GM21737 (cell line): Measurements from ENCODE around the gene RTN4RL2.
"Not testable (repeated sequence)": the region's sequence is repeated elsewhere in the genome, so short reads cannot be mapped to it uniquely, and the experiment has no call there.

Experiments
- ATAC-seq: cut with Tn5 transposase; IDR thresholded peaks from one replicate; pipeline ENCODE4 v1.9.1; 2021; ENCODE audit warnings: mild to moderate bottlenecking, moderate library complexity; ENCODE audit not compliant: unreplicated experiment

The RTN4RL2 gene

DNA sequence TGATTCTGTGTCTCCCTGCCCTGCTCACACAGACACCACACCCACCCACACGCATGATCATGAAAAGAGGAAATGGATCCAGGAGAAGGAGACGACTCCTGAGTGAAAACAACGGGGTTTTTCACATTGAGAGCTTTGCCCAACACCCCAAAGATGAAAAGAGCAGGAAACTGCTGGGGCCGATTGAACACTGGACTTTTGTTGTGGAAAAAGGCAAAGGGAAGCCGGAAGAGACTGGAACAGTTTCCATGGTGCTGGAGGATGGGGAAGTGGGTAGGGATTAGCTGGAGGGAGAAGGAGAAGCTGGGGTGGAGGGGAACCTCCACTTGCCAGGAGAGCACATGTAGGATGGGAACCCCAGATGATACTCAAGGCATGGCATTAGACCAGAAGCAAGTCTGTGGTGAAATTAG is 28.2 kb upstream of the RTN4RL2 start:
- ATAC-seq, result no peak

DNA sequence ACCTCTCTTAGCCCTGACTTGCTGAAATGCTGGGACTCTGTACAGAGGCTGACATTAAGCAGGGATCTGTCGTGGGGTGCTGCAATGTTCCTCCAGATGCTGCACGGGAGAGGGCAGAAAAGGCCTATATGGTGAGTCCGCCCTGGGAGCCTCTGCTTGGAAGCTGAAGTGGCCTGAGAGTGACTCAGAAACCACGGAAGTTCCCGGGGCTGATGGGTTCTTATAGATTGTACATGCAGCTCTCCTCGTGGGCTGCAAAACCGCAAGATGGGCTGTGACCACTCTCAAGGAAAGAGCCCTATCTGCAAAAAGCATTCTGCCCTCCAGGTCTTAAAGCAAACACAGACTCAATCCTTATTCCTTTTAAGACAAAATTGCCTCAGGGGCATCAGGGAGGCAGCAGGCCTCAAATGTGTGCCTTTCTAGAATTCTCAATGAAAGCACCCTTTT is 27.6 kb upstream of the RTN4RL2 start:
- no peak for ATAC-seq

DNA sequence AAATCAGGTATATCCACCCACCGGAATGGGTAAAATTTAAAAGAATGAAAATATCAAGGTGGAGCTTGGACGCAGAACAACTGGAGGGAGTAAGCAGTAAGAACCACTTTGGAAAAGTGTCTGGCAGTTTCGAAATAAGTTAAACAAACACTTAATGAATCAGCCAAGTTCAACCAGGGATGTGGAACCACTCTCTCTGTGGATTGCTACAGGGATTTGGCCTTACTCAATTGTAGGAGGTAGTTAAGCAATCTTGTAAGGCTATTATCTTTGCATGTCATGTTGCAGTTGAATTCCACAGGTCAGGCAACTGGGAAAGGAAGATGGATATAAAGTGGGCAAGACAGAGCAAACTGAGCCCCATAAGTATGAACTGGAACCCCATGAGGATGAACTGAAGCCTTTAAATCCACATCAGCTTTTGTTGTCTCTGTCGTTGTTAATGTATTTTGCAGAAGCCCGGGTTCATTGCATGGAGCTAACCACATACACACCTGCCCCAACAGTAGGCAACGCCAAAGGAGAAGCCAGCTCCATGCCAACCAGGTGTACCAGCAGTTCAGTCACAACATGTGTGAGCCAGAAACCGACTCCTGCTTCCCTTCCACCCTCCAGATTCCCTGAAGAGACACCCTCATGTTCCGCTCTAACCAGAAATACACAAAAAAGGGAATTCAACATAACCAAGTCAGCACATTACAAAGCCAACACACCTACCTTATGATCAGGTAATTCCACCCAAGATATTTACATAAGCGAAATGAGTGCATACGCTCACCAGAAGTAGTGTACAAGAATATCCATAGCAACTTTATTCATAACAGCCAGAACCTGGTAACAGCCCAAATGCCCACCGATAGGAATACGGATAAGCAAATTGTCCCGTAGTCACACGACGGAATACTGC is 25.4 kb upstream of the RTN4RL2 start:
- no peak for ATAC-seq

DNA sequence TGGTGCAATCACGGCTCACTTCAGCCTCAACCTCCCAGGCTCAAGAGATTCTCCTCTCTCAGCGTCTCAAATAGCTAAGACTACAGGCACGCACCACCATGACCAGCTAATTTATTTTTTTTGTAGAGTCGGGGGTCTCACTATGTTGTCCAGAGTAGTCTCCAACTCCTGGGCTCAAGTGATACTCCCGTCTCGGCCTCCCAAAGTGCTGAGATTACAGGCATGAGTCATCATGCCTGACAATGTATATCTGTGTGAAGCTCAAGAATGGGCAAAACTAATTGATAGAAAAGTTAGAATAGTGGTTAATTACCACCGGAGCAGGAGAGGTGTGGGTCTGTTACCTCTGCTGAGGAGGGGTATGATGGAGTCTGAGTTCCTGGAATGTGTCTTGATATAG is 24.3 kb upstream of the RTN4RL2 start:
- no peak for ATAC-seq

DNA sequence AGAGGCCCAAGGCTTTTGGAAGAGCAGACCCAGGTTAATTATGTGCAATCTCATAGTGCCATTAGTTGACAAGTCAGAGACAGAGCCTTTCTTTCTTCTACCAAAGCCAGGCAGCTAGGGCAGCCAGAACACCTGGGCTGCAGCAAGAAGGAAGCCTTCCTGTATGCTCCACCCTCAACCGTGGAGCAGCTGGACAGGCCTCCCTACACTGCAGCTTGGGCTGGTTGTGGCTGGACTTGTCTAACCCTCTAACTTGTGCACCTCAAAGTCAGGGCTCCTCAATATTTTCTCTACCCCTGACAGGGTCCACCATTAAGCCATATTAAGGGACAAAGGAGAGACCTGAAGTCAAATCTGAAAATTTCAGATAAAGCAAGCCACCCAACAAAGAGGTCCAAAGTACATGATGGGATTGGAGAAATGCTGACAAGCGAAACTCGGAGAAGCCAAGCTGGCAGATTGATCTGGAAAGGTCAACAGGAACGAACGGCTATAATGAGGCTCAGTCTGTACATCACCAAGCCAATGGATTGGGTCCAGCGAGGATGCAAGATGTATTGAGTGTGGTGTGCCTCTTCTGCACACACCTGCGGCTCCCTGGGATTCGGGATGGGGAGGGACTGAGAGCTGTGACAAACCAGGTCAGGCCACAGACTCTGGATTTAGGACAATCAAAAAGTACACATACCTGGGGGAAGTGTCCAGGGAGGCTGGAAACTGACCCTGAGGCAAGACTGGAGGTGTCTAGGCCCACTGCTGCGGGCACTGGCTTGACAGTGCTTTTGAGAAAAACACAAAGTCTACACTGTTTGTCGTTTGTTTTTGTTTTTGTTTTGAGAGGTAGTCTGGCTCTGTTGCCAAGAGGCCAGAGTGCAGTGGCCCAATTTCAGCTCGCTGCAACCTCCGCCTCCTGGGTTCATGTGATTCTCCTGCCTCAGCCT is 21.7 kb upstream of the RTN4RL2 start:
- no peak for ATAC-seq

DNA sequence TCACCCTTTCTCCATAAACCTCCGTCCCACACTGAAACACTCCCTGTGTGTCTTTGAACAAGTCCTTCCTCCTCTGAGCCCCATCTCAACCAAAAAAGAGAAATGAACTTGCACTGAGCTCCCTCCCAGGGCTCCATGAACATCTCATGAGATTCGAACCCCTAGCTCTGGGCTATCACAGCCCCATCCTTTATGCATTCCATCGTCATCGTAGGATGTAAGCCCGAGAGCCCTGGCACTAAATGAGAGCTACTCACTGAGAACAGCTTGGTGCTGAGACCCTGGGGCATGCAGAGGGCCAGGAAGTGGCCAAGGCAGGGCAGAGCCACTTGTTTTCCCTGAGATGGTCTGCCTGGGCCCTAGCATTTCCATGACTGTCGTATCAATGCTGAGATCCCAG is 20.5 kb upstream of the RTN4RL2 start:
- ATAC-seq, result no peak

DNA sequence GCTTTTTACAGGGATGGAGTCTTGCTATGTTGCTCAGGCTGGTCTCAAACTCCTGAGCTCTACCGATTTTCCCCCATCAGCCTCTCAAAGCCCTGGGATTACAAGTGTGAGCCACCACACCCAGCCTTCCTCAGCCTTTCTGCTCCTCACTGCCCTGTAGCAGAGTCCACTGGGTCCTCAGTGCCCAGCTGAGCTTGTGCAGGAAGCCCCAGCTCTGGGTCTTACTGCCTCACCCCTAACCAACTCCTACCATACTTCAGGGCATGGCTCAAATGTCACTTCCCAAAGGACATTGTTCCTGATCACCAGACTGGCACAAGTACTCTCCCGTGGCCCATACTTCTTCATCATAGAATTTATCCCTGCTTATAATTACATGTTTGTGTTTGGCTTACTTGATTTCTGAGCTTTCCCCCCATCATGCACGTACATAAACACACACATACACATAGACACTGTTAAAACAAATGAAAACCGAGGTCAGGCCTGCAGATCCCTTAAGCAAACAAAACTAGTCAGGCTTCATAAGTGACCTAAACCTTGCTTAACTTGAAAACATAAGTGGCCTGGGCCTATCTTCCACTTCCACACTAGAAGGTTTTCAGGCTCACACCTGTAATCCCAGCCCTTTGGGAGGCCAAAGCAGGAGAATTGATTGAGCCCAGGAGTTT is 19.4 kb upstream of the RTN4RL2 start:
- ATAC-seq, result no peak

DNA sequence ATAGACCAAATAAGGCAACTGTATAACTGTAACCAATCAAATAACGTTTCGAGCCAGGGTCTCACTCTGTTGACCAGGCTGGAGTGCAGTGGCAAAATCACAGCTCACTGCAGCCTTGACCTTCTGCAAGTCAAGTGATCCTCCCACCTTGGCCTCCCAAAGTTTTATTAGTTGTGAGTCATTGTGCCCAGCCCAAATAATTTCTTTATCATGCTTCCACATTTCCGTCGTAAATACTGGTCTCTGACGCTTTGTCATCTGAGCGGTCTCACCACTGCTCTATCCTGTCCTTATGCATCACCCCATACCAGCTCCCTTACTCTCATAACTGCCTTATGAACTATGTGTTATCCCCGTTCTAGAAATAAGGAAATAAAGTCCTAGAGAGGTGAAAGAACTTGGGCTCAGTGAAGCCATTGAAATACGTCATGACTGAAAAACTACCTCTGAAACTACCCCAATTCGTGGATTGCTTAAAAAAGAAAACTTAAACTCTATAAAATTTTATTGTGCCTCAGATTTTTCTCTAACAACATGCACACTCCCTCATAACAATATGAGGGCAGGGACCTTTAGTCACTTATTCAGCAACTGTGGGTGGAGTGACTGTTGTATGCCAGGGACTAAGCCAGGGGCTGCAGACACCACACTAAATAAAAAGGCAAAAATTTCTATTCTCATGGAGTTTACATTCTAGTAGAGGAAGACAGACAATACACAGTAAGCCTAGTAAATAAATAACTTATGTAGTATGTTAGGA is 15.8 kb upstream of the RTN4RL2 start:
- no peak for ATAC-seq

DNA sequence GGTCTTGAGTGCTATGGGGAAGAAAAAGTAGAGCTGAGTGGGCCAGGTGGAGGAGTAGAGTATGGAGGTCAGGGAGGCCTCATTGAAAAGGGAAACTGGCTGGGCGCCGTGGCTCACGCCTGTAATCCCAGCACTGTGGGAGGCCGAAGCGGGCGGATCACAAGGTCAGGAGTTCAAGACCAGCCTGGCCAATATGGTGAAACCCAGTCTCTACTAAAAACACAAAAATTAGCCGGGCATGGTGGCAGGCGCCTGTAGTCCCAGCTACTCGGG is 15.3 kb upstream of the RTN4RL2 start:
- ATAC-seq, result not testable (repeated sequence)

DNA sequence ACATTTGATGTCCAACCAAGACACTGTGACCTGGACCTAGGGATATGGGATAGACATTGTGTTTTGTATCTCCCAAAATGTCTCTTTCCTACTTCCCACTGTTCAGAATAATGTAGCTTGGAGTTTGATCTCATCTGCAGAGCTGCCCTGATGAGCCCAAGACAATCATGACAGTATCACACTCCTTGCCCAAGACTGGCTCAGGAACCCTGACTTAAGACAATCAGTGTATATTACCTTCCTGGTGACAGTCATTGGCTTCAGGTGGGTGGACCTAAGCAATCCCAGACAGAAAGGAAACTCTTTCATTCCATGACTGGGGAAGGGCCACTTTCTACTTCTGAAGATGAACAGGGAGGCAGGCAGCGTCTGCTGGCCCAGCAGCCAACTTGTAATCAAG is 14.3 kb upstream of the RTN4RL2 start:
- no peak for ATAC-seq

DNA sequence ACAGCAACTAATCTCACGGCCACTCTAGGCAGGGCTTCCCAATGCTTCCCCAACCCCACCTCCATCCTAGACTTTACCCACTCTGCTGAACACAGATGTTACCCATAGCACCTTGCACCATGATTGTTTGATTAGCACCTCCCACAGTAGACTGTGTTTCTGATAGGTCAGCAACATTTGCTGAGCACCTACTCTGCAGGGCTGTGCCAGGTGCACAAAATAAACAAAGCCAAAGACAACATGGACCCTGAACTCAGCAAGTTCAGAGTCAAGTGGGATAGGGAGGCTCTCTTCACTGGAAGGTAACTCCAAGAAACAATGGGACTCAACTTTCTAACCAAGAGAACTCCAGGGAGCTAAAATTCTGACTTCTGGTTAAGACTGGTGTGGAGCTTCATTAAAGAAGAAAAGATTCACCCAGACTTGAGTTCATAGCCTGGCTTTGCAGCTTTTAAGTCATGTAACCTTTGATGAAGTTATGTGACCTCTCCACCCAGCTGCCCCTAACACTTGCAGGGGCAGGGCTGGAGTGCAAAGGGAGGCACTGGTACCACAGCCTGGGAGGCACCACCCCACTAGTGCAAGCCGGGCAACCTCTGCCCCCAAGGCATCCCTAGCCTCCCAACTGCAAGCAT is 6.7 kb upstream of the RTN4RL2 start:
- ATAC-seq, result no peak

DNA sequence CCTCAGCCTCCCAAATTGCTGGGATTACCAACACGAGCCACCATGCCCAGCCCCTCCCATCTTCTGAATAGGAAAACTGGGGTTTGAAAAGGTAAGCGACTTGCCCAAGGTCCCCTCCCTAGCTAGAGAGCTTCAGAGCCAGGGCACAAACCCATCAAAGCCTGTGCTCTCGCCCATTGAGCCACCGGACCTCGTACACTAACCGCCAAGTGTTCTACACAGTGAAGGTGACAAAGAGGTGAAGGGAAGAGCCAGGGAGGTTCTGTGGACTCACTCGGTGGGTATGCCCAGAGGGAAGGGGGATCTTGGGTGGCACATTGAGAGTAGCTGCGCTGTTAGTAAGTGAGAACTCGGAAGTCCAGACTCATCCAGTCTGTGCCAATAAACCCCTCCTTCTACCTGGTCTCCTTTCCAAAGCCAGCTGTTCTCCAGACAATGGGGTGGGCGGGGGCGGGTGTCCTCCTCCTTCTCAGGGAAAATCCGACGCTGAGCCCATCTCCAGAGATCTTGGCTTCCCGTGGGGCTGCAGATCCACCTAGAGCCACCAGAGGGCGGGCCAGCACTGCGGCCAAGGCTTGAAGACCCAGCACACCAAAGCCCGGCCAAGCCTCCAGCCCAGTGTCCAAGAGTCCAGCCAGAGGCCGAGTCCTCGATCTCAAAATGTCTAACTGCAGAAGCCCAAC is 3.2 kb upstream of the RTN4RL2 start:
- peak; percentile 68 for ATAC-seq

DNA sequence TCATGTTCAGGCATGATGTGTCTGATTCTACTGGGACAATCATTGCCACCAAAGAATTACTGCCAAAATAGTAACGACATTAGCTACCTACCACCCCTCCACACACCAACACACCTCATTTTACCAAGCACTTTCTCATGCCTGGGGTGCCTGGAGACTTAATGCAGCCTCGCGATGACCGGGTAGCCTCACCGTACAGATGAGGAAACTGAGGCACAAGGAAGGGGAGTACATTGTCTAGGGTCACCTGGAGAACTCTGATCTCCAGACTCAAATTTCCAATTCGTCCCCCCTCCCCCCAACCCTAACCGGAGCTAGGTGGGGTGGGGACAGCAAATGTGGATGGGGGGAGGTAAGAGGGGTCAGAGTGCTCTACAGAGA is 2.7 kb upstream of the RTN4RL2 start:
- ATAC-seq, result peak; percentile 17

DNA sequence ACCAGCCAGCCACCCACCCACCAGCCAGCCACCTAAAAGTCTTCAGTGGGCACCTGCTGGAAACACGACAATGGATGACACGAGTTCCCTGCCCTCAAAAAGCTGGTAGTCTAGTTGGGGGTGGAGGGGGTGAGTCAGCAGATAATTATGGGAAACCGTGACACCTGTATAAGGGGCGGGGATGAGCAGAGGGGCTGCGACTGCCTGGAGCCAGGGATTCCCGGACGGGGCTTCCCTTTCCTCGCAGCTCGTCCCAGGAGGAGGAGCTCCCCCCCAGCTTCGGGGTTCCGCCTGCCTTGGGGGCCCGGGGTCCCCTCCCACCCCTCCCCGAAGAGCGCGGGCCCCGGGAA is 2.3 kb upstream of the RTN4RL2 start:
- no peak for ATAC-seq

DNA sequence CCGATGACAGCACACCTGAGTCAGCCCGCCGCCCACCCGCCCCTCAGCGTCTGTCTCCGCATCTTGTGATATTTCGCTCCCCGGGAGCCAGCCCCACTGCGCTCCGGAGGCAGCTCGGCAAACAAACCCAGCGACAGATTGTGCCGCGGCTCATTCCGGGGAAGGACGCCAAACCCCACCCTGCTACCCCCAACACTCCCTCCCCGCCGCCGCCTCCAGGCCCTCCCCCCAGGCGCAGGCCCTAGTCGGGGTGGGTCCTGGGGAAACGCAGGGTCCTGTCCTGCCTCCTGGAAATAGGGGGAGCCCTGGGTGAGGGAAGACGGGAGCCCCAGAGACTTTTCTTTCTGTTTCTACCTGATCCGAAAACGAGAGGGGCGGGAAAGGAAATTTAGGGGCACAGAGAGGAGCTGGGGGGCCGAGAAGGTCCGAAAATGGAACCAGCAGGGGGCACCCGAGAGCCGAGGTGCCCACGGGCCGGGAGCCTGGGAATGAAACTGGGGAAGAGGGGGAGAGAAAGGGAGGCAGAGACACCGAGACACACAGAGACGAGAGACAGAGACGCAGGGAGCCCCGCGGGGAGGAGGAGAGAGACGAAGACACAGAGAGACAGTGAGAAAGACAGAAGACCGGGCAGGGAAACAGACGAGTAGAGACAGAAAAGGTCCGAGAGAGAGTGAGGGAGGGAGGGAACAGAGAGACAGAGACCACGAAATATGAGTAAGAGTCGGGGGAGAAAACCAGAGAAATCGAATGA is 1.7 kb upstream of the RTN4RL2 start:
- ATAC-seq, result no peak

DNA sequence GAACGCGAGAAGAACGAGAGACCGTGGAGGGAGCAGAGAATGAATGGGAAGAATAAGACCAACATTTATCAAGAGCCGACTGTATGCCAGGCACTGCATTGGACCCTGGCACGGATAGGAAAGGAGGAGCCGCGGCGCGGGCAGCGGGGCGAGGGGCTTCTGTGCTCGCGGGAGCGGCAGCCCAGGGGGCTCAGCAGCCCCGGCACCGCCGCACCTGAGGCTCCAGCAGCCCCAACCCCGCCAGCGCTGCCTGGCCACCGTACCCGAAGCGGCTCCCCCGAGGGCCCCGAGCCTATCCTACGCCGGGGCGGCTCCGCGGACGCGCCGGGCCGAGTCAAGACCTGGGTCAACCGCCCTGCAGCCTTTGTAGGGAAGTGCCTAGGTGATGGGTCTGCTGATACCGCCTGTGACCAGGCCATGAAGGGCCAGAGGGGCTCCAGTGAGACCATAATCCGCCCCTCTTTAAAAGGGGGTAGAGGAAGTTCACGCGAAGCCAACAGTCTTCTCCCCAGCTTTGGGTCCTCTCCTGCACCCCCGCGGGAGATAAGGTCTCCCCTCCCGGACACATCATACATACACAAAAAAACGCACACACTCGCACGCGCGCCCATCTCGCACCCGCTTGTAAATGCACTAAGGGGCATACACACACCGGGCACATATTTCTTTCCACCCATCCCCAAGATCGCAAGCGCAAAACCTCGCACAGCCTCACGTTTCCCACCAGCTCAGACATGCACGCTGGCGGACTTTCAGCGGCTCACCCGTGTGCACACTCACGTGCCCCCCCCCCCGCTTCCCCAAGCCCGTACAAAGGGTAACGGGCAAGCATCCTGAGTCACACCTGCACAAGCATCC is 935 bp upstream of the RTN4RL2 start:
- no peak for ATAC-seq

DNA sequence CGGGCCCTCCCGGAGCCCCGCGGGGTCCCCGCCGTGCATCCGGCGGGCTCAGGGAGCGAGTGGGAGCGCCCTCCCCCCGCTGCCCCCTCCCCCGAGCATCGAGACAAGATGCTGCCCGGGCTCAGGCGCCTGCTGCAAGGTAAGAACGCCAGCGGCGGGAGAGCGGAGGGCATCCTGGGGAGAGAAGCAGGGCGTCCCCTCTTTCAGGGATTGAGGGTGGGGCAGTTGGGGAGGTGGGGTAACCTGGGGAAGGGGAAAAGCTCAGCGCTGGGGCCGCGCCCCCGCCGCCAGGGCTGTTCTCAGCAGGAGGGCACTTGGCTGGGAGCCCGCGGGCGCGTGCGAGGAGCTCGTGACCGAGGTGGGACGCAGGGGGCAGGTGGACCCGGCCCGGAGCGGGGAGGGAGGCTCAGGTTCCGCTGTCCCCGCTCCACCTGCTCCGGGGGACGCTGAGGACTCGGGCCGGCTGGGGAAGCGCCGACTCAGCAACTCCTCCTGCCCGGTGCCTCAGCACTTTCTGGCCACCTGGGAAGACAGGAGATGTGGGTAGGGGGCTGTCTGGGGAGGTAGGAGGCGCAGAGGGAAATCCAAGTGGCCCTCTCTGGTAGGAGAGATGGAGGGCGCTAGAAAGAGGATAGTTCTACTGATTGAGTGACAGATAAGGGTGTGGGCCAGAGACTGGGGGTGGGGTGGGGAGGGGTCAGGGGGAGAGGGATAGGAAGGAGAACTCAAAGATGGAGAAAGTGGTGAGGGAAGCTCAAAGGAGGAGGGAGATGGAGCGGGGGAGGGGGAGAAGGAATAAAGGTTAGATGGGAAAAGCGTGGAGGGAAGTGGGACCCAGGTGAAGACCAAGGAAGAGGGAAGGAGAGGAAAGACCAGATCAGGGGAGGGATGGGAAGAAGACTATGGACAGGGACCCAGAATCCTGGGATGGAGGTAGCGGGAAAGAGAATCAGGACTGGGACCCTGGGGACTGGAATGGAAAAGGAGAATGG is 726 bp downstream of the RTN4RL2 start:
- no peak for ATAC-seq
